Muscle of back (tissue), 11 donors: Measurements from ENCODE around the gene PASD1. TPM values are rescaled to one million over a fixed set of nuclear protein-coding genes. Genes with fewer than 3 reads are reported as not detected.
A peak's percentile ranks its signal among the peaks of the same experiment; 100 is the strongest.

Experiments
- DNase-seq, 3 donors: peaks; one replicate each; pipeline versions ENCODE4 v3.0.0 to v3.0.0-alpha.2; 2013
- polyA plus RNA-seq, 10 donors: library from polyadenylated mRNA; unstranded; fragments of 120-200 nt; gene quantifications; one replicate each; pipeline ENCODE4 v1.2.1, GENCODE V29; 2013; ENCODE audit not compliant: insufficient read length in 10 of 10

The PASD1 gene
- polyA plus RNA-seq, 10 donors = 0.04 to 0.12 (median 0.07) TPM; not detected in 6

- no peak for DNase-seq
These were observed 138.1 kb downstream of the PASD1 start for GRCh38 chrX:151701531-151701930.

- no peak for DNase-seq
These were observed 138.7 kb downstream of the PASD1 start for GRCh38 chrX:151702026-151702714.

- no peak for DNase-seq
These were observed 139.4 kb downstream of the PASD1 start for GRCh38 chrX:151702741-151703340.

GRCh38 chrX:151703487-151703886 lies 140.0 kb downstream of the PASD1 start:
- DNase-seq = peak; percentile 73 to 81 (median 78)

- DNase-seq = peak in 1 of 3 donors; percentile 37
These were observed 140.7 kb downstream of the PASD1 start for GRCh38 chrX:151704041-151704663.

GRCh38 chrX:151708821-151709220 lies 145.3 kb downstream of the PASD1 start:
- no peak for DNase-seq

- no peak for DNase-seq
These were observed 147.0 kb downstream of the PASD1 start for GRCh38 chrX:151710457-151710856.

- DNase-seq = no peak
These were observed 147.7 kb downstream of the PASD1 start for GRCh38 chrX:151711154-151711553.

GRCh38 chrX:151711787-151712186 lies 148.3 kb downstream of the PASD1 start:
- DNase-seq = peak in 2 of 3 donors; percentile 69 to 83

- DNase-seq = peak in 1 of 3 donors; percentile 44
These were observed 148.8 kb downstream of the PASD1 start for GRCh38 chrX:151712253-151712652.

- DNase-seq = no peak
These were observed 150.4 kb downstream of the PASD1 start for GRCh38 chrX:151713849-151714248.

GRCh38 chrX:151714362-151714761 lies 150.9 kb downstream of the PASD1 start:
- DNase-seq = no peak

GRCh38 chrX:151715752-151716151 lies 152.3 kb downstream of the PASD1 start, which contains the start of gene FATE1:
Gene FATE1 (plus strand): TSS chrX:151716035. CDS start chrX:151716120, 85 bp downstream.
- no peak for DNase-seq

- peak; percentile 19 to 69 (median 55) for DNase-seq
These were observed 158.9 kb downstream of the PASD1 start for GRCh38 chrX:151722241-151722846.

- no peak for DNase-seq
These were observed 159.8 kb downstream of the PASD1 start for GRCh38 chrX:151723156-151723760.

- DNase-seq = no peak
These were observed 161.3 kb downstream of the PASD1 start for GRCh38 chrX:151724563-151725337.

- DNase-seq = no peak
These were observed 161.8 kb downstream of the PASD1 start for GRCh38 chrX:151725338-151725614.
